NCI-H2227 treated with DMSO at 0.1 percent for 48 hours (cell line): ENCODE results near the gene MED12.
"Not testable (repeated sequence)": the region's sequence is repeated elsewhere in the genome, so short reads cannot be mapped to it uniquely, and the experiment has no call there.

ENCODE experiments used
- DNase-seq: peaks from one replicate; lab custom pipeline; 2025; lab: John Stamatoyannopoulos, UW

MED12 gene

DNA sequence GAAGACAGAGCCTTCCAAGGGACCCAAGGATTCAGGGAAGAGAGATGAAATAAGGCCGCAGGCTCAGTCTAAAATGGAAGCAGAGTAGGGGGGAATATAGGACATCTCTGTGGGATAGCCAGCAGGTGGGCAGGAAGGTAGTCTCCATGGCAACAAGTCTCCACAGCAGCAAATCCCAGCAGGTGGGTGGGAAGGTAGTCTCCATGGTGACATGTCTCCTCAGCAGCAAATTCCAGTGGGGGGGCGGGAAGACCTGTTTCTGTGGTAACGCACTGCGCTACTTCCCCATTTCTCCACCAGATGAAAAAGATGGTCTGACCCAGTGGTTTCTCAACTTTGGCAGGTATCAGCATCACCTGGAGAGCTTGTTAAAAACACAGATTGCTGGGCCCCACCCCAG is 44.6 kb downstream of the MED12 start:
- DNase-seq: no peak

DNA sequence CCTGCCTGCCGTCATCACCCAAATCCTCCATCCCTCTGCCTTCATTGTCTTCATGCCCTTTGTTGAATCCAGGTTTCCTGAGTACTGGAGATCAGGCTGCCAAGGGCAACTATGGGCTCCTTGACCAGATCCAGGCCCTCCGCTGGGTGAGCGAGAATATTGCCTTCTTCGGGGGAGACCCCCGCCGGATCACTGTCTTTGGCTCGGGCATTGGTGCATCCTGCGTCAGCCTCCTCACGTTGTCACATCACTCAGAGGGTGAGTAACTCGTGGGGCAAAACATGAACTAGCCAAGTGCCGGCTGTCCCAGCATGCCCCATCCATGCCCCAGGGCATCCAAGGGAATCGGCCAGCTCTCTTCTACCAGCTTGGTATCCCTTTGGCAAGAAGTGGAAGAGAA is 45.7 kb downstream of the MED12 start:
- DNase-seq: no peak

DNA sequence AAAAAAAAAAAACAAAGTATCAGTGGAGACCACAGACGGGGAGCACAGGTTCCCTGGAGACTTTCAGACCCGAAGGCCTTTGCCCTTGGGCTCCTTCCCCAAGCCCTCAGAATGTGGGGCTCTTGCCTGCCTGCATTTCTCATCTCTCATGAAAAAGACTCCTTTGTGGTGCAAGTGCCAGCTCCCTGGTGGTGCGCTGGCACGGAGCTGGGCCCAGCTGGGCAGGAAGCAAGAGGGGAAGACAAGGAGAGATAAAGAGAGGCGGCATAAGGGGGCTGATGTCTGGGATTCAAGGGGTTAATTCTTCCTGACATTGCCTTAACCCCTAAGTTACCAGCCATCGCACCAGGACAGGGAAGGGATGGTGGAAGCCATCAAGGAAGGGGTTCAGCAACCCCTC is 48.1 kb downstream of the MED12 start:
- DNase-seq: no peak

DNA sequence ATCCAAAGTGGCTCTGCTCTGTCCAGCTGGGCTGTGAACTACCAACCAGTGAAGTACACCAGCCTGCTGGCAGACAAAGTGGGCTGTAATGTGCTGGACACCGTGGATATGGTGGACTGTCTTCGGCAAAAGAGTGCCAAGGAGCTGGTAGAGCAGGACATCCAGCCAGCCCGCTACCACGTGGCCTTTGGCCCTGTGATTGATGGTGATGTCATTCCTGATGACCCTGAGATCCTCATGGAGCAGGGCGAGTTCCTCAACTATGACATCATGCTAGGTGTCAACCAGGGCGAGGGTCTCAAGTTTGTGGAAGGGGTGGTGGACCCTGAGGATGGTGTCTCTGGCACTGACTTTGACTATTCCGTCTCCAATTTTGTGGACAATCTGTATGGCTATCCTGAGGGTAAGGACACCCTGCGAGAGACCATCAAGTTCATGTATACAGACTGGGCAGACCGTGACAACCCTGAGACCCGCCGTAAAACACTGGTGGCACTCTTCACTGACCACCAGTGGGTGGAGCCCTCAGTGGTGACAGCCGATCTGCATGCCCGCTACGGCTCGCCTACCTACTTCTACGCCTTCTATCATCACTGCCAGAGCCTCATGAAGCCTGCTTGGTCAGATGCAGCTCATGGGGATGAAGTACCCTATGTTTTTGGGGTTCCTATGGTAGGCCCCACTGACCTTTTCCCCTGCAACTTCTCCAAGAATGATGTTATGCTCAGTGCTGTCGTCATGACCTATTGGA is 48.8 kb downstream of the MED12 start:
- no peak for DNase-seq

DNA sequence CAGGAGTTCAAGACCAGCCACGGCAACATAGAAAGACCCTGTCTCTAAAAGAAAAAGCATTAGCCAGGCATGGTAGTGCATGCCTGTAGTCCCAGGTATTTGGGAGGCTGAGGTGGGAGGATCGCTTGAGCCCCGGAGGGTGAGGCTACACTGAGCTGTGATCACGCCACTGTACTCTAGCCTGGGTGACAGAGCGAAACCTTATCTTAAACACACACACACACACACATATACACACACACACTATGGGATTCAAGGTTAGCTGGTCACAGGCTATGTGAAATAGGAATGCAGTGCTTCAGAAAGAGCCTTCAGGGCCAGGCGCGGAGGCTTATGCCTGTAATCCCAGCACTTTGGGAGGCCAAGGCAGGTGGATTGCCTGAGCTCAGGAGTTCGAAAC is 49.7 kb downstream of the MED12 start:
- no peak for DNase-seq

DNA sequence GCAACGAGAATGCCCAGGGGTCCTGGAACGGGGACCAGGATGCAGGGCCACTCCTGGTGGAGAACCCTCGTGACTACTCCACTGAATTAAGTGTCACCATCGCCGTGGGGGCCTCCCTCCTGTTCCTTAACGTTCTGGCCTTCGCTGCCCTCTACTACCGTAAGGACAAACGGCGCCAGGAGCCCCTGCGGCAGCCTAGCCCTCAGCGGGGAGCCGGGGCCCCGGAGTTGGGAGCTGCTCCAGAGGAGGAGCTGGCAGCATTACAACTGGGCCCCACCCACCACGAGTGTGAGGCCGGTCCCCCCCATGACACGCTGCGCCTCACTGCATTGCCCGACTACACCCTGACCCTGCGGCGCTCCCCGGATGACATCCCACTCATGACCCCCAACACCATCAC is 51.2 kb downstream of the MED12 start:
- no peak for DNase-seq

DNA sequence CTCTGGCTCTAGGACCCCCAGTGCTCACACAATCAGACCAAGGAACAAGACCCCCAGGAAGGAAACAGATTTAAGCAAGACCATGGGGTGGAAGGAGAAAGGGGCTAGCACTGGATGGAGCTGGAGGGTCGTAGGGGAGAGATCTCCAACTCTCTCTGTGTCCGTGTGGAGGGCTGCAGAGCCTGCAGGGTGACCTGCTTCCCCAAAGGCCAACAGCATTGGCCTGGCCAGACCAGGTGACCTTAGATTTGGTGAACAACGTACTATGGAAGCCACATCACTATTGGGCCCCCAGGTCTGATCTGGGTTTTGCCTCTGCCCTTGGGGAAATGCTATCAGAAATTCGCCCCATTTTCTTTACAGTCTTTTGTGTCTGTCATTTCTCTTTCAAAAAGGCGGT is 52.3 kb downstream of the MED12 start:
- no peak for DNase-seq

DNA sequence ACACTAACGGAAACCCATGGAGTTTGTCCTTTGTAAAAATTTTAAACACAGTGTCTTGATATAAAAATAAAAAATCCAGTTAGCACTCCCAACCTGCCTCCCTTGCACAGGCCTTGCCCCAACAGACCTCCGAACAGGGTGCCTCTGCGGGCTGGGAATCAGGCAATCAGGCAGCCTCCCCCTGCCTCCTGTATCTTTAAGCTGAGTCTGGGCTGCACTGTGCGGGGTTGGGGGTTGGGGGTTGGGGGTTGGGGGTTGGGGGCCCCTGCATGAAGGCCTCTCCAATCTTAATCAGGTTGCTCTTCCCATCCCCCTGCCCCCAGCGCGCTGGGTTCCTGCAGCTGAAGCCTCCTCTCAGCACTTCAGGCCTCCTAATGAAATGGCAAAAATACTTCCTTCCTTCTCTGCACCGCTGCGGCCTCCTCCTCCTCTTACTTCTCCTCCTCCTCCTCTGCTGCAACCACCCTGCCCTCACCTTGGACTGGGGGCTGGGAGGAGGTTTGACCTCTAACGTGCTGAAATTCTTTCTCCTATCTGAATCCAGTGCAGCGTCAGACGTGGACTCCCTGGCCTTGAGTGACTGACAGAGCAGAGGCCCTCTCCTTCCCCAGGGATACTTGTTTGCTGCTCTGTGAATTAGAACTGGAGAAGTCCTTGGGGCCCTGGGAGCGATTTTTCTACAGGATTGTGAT is 52.9 kb downstream of the MED12 start:
- no peak for DNase-seq

DNA sequence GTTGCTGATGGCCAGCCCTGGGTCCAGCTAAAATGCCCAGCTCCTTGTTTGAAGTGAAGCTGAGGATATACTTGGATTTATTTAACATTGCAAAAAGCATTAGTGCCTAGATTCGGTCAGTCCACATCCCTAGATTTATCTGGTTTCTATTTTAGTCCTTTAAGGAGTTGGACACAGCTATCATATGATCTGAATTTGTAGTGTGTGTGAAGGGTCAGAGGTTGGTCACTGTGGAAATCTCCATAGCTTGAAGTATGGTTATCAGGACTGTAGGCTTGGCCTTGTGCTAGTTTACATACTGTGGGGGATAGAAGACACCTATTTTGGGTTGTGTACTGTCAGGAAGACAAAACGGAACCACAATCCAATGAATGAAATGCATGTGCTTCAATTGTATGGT is 55.0 kb downstream of the MED12 start:
- no peak for DNase-seq

DNA sequence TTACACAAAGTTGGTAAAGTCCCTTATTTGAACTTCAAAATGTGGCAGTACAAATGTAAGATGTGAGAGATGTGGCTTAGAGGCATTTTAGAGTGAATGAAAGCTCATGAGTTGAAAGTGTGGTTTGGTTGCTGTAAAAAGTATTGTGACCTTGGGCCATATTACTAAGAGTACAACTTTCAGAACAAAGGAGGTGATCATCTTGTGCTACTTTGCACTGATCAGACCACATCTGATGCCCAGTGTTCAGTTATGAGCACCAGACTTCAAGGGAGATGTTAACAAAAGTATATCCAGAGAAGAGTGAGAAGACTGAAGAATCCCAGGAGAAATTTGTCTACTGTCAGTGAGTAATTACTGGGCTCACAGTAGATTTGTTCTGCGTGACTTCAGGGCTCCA is 56.4 kb downstream of the MED12 start:
- DNase-seq: no peak

DNA sequence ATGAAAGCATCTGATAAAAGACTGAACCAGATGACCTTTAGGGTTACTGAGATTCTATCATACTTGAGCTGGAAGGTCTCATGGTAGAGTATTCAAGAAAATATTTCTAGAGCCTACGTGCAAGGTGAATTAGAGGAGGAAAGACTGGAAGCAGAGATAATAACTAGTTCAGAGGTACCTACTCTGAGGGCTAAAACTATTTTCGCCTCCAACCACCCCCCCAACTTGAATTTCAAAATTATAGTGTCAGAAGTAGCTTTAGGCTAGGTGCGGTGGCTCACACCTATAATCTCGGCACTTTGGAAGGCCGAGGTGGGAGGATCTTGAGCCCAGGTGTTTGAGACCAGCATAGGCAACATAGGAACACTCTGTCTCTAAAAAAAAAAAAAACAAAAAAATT is 57.1 kb downstream of the MED12 start:
- DNase-seq: no peak

DNA sequence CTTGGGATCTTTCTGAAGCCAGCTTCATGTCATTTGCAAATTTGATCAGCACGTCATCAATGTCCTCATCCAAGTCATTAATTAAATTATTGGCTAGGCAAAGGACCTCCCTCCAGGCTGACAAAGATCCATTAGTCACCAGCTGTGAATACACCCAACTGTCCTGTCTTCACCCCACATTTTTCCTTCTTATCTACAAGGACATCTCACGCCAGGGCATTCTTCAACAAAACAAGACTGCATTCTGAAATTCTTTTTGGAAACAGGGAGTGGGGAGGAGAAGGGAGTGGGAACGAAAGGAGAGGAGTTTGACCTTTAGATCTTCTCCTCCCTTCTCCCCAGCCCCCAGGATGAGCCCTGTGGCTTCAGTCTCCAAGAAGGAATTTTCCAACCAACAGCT is 58.9 kb downstream of the MED12 start:
- DNase-seq: no peak

DNA sequence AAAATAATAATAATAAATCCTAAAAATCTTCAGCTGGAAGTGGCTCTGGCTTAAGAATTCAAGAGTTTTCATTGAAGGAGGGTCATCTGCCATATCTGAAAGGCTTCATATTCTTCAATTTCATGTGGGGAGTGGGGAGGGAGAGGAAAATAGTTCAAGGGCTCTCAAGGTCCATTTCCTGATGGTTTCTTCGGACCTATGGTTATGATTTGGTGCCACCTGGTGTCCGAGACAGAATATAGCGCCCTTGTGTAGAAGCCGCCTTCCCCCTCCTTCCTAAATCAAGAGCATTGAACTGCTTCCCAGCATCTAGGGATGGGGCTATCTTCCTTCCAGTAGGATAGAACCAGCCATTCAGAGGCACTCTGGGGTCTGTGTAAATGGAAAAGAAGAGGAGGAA is 60.5 kb downstream of the MED12 start:
- DNase-seq: peak; percentile 83

DNA sequence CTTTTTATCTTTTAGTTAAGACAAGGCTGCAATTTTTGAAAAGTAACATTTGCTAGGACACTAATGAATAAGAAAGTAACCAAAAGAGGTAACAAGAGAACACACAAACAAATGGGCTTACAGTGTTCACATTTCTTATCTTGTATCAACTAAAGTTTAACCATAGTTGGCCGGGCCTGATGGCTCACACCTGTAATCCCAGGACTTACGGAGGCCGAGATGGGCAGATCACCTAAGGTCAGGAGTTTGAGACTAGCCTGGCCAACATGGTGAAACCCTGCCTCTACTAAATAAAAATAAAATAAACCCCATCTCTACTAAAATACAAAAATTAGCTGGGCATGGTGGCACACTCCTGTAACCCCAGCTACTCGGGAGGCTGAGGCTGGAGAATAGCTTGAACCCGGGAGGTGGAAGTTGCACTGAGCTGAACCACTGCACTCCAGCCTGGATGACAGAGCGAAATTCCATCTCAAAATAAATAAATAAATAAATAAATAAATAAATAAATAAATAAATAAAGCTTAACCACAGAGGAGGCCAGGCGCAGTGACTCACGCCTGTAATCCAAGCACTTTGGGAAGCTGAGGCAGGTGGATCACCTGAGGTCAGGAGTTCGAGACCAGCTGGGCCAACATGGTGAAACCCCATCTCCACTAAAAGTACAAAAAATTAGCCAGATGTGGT is 62.3 kb downstream of the MED12 start:
- not testable (repeated sequence) for DNase-seq

DNA sequence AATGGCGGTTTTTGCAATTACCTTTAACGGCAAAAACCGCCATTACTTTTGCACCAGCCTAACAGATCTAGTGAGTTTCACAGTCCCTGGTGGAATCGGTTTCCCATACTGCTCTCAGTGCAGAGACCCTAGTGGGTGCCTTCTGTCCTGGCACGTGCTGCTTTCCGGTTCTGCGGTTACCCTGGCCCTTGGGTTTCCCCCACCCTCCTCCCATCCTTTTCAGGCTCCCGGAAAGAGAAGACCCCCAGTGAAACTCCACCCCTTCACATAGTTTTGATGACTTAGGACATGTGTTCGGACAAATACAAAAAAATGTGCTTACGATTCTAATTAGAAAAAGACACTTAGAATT is 63.1 kb downstream of the MED12 start:
- DNase-seq: no peak

DNA sequence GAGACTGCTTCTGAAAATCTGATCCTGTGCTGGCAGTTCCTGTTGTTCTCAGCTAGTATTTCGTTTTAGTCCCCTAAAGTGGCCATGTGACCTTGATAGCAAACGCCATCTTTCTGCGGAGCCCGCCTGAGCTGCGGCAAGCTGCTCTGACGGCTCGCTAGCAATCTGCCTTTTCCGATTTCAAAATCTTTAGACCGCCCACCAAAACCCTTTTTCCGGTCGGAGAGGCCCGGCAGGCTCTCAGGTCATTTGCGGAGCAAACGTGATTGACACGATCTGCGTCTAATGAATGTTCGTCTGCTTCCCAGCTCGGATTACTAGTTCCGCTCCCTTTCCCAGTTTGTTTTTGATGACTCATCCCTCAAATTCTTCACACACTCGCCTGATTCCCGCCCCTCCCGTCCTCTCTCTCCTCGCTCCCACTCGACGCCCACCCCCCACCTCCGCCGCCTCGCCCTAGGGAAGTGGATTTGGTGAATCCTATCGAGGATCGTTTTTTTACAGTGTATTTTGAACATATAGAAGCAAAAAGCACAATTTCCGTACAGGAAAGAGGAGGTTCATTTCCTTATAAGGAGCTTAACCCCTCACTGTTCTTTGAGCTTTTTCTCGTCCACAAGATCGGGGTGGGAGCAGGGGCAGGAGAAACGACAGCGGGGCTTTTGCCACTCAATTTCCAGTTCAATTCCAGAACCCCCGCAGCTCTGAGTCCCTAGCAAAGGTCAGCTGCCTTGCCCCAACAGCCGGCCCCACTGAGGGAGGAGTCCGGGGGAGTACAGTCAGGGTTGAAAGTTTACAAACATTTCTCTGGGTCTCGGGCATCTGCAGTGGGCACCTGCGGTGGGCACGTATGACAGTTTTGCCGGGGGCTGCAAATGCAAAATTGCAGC is 63.8 kb downstream of the MED12 start:
- DNase-seq: peak; percentile 99

DNA sequence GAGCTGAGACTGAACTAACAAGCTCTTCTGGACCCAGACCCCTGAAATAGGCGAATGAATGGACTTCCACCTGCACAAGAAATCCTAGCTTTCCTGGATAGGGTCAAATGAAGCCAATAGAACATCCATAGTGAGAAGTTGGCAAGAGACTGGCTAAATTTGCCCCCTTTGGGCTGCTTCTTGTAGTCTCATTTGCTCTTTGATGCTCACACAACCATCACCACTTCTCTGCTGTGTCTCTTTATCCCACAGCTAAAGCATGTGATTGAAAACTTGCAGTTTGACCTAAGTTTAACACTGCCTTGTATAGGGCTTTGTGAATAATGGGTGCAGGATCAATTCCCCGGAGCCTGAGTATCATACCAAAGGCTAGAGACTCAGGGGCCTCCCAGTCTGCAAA is 64.5 kb downstream of the MED12 start:
- no peak for DNase-seq

DNA sequence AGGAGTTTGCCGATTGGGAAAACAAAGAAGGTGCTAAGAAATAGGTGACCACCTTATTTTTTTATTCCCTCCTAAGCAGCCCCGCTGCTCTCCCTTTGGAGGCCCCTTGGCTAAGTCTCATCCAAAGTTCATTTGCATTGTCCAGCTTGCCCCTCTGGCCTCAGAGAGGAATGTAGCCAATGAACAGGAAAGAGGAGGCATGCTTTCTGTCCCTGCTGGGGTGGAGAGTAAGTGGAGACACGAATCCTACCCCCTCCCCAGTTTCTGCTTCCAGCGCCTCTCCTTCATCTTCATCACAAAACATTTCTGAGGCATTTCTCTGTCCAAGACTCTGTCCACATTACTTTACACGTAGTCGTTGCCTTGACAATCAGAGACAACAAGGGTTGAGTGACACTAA is 64.9 kb downstream of the MED12 start:
- DNase-seq: no peak

DNA sequence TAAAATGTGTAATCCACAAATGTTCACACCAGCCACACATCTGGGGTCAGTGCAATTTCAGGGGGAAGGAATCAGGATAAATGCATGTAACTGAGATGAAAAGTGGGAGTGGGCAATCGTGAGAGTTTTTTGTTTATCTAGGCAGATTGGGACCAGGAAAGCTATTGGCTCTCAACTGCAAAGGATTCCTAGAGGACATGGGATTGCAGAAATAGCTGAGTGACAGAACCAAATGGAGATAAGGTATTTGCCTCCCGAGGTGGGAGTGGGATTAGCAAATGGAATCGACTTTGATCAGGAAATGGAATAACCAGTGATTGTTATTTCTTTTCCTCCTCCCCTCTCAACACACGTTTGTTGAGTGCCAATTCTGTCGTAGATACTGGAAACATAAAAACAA is 65.7 kb downstream of the MED12 start:
- no peak for DNase-seq

DNA sequence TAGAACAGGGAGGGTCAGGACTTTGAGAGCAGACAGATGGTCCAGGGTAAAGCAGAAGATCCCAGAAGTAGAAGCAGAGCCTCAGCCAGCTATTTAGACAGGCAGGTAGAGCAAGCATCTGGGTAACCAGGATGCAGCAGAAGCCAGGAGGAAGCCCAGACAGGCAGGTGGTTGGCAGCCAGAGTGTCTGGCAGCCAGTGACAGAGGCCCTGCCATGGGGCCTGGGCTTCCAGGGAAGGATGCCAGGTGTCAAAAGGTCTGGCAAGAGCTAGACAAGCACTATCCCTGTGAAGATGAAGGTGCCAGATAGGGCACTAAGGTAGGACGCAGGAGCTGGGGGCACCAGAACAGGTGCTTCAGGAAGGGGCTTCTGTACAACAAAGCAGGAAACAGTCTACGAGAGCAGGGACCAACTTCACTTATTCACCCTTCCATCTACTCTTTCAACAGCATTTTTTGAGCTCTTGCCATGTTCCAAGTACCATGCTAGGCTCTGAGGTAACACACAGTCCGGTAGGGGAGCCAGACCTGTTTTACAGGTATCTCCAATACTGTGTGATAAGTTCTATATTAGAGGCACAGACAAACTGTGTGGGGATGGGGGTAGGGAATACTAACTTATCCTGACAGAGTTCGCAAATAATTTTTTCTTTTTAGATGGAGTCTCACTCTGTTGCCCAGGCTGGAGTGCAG is 66.6 kb downstream of the MED12 start:
- DNase-seq: no peak

DNA sequence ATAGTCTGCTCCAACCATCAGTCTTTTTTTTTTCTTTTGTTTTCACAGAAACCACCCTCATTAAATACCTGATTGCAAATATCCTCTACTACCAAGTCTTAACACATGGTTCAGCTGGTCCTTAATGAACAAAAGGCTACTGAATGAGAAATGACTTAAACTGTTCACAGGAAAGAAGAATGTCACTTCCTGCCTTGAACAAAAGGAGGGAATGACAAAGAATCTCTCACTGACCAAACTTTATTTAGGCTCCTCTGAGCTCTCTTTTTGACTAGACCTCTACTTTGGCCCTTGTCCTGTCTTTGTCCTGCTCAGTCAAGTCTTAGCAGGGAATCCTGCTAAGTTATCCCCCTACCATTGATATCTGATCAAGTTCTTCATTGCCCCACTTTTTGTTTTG is 72.9 kb downstream of the MED12 start:
- no peak for DNase-seq
